ENCODE results near the gene RPP38.

GRCh38 chr10:15141136-15142054, 44.2 kb downstream of the RPP38 start:
- TF ChIP-seq CTCF (conservative IDR thresholded peaks at IDR 0.05; ENCODE audit: low read length) (no peak), EZH2phosphoT487 (IDR thresholded peaks at IDR 0.05; ENCODE audit: borderline replicate concordance, low read depth, low read length) (no peak)

Data from OCI-LY7 (cell line).